MM.1S (cell line): ENCODE data around the gene SAMHD1.

Experiments
- CTCF ChIP-seq: fragments of 300-600 bp; sonication (generic); IDR thresholded peaks from 2 replicates; pipeline ENCODE4 v1.5.1; 2016; ENCODE audit warnings: antibody characterized with exemption, low read length, mixed read lengths
- EZH2 ChIP-seq: fragments of 300-600 bp; sonication (generic); optimal IDR thresholded peaks from 2 replicates; pipeline ENCODE3; 2017; ENCODE audit warnings: low read depth, mild to moderate bottlenecking, antibody characterized with exemption, low read length, mixed read lengths

- no peak for TF ChIP-seq CTCF
- TF ChIP-seq EZH2, result no peak
Observed at GRCh38 chr20:36883977-36884535, 67.5 kb downstream of the SAMHD1 start.
